D721Med (cell line): Measurements from ENCODE around the gene ATXN7L1.

Experiments used
- DNase-seq: peaks from one replicate; pipeline ENCODE4 v3.0.0; 2011; ENCODE audit warnings: low spot score; ENCODE audit not compliant: insufficient read length
- FAIRE-seq: peaks from 2 replicates; lab custom pipeline; 2011; peaks lifted over from hg19 to GRCh38; lab: Jason Lieb, UNC
- CTCF ChIP-seq: IDR thresholded peaks from 2 replicates; pipeline ENCODE4 v1.5.1; 2012; ENCODE audit warnings: mild to moderate bottlenecking, control low read depth; ENCODE audit not compliant: insufficient read depth; ENCODE audit errors: missing control alignments

Gene ATXN7L1

GRCh38 chr7:105766421-105767073, 109.9 kb downstream of the ATXN7L1 start:
- DNase-seq (no peak), FAIRE-seq (no peak)
- no peak for TF ChIP-seq CTCF

GRCh38 chr7:105765846-105766245, 110.6 kb downstream of the ATXN7L1 start:
- FAIRE-seq (no peak), DNase-seq (no peak)
- TF ChIP-seq CTCF: no peak

GRCh38 chr7:105764506-105764905, 111.9 kb downstream of the ATXN7L1 start:
- DNase-seq: no peak
- no peak for TF ChIP-seq CTCF
- FAIRE-seq: no peak

DNA sequence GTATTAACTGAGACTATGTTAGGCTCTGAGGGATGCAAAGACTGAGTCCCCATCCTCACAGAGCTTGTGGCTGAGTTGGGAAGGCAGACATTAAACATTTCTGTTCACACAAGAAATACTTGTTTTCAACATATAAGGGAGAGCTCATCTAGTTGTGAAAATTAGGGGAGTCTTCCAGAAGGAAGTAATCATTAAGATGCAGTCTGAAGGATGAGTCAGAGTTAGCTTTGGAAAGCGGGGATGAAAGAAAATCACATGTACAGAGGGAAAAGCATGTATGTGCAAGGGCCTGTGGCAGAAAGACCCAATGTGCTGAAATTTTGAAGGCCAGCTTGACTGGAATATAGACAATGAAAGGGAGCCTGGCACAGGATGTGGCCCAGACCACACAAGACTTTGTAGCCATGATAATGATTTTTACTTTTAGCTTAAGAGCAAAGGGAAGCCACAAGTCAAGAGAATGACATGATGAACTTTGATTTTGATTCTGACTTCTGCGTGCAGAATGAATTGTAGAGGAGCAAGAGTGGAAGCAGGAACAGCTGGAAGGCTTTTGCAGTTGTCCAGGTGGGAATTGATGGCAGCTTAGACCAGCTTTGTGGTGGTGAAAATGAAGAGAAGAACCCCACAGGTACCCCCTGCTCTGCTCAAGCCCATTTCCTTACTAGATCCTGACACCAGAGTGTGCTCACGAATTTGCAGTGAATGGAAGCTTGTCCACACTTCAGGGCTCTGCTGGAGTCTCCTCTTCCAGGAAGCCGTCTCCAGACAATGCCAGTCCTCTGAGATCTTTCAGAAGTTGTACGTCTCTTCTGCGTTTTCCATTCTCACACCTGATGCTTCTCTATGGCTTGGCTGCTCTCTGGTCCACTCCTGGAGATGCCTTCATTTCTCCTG, 115.6 kb downstream of the ATXN7L1 start:
- FAIRE-seq (no peak), DNase-seq (no peak)
- no peak for TF ChIP-seq CTCF

- DNase-seq (no peak), FAIRE-seq (no peak)
- TF ChIP-seq CTCF: peak; percentile 80
These were observed 116.5 kb downstream of the ATXN7L1 start for GRCh38 chr7:105759670-105760550.

- DNase-seq (no peak), FAIRE-seq (no peak)
- TF ChIP-seq CTCF: no peak
These were observed 120.0 kb downstream of the ATXN7L1 start for GRCh38 chr7:105756367-105756766.
